ENCODE measurements around the gene DLST. TPM values are rescaled to one million over a fixed set of nuclear protein-coding genes. Genes with fewer than 3 reads are reported as not detected.
"Not testable (repeated sequence)": the region's sequence is repeated elsewhere in the genome, so short reads cannot be mapped to it uniquely, and the experiment has no call there.

Gene DLST
- total RNA-seq, 1 donor from 2014 or later: 202 TPM

- intact Hi-C loops (cut with DNase I): no loop called here
- no peak for DNase-seq (ENCODE audit: low spot score)
Observed at GRCh38 chr14:74912801-74913200, 31.1 kb downstream of the DLST start.

- DNase-seq (ENCODE audit: low spot score): no peak
- intact Hi-C loops (cut with DNase I): no loop called here
Observed at GRCh38 chr14:74913393-74913910, 31.7 kb downstream of the DLST start.

DNA sequence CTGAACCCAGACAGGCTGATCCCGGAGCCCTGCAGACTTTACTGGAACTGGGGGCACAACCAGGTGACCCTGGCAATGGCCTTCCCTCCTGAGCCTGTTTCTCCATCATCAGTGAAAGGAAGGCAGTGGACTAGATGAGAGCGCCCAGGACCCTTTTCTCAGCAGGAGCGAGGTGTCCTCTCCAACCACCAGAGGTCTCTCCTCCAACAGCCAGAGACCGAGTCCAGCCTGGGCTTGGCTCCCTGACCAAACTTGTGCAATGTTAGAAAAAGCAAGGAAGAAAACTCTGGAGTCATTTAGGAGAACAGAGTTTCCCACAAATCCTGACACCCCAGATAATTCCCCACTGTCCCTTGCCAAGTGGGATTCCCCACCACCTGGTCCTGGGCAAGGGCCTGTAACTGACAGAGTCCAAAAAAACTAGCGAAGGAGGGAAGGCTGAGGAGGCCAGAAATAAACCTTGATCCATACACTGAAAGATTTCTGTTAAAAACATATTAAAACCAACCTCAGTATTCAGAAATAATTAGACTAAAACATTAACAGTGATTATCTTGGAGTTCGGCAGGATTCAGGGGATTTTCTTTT, 32.4 kb downstream of the DLST start:
- DNase-seq (ENCODE audit: low spot score): peak; percentile 81
- intact Hi-C loops (cut with DNase I): loop anchor here (2.0 kb wide), 1 partner anchor 175 kb away; no protein-coding TSS in a partner anchor

DNA sequence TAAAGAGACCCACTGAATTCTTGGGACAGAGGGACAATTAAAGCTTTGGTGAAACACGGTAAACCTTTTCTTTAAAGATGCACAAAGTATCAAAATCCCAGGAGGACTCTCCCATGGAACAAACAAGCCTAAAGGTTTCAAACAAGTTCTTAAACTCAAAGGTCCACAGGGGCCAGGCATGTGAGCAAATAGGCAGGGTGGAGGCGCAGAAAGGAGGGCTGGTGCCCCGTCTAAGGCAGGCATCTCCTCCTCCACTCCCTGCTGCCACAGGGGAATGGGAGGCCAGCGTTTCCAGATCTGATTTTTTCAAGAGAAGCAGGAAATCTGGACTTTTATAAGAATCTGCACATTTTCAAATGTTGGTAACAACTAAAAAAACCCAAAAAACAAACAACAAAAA, 33.7 kb downstream of the DLST start:
- no peak for DNase-seq (ENCODE audit: low spot score)
- intact Hi-C loops (cut with DNase I): loop anchor here (2.0 to 5.0 kb wide), 2 partner anchors 97 to 173 kb away; no protein-coding TSS in a partner anchor

- DNase-seq (ENCODE audit: low spot score): no peak
- intact Hi-C loops (cut with DNase I): loop anchor here (2.0 to 5.0 kb wide), 2 partner anchors 96 to 173 kb away; no protein-coding TSS in a partner anchor
Observed at GRCh38 chr14:74915826-74916225, 34.1 kb downstream of the DLST start.

- intact Hi-C loops (cut with DNase I): loop anchor here (5.0 kb wide), 1 partner anchor 95 kb away; no protein-coding TSS in a partner anchor
- no peak for DNase-seq (ENCODE audit: low spot score)
Observed at GRCh38 chr14:74917178-74917543, 35.4 kb downstream of the DLST start.

GRCh38 chr14:74917646-74918081, 35.9 kb downstream of the DLST start:
- DNase-seq (ENCODE audit: low spot score): no peak
- intact Hi-C loops (cut with DNase I): loop anchor here (5.0 kb wide), 1 partner anchor 95 kb away; no protein-coding TSS in a partner anchor

DNA sequence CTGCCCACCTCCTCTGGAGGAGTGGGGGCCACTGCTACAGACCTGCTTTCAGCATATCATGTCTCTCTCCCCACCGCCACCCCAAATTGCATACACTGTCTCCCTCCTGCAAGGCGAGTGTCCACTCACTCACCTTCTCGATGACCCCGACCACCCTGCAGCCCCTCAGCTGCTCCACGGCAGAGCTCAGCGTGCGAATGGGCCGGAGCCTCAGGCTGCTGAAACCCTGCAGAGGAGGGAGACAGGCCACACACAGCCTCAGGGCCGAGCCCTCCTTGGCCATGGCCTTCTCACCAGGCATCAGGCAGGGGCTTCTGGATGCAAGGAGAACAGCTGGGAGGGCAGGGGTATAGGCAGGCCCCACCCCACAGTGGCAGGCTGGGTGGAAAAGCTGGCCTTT, 36.7 kb downstream of the DLST start:
- no peak for DNase-seq (ENCODE audit: low spot score)
- intact Hi-C loops (cut with DNase I): loop anchor here (5.0 kb wide), 1 partner anchor 94 kb away; no protein-coding TSS in a partner anchor

- DNase-seq (ENCODE audit: low spot score): no peak
- intact Hi-C loops (cut with DNase I): loop anchor here (5.0 kb wide), 2 partner anchors 93 to 153 kb away; no protein-coding TSS in a partner anchor
Observed at GRCh38 chr14:74919421-74920165, 37.9 kb downstream of the DLST start.

- no peak for DNase-seq (ENCODE audit: low spot score)
- intact Hi-C loops (cut with DNase I): loop anchor here (5.0 kb wide), 1 partner anchor 152 kb away; no protein-coding TSS in a partner anchor
Observed at GRCh38 chr14:74920281-74920680, 38.6 kb downstream of the DLST start.

DNA sequence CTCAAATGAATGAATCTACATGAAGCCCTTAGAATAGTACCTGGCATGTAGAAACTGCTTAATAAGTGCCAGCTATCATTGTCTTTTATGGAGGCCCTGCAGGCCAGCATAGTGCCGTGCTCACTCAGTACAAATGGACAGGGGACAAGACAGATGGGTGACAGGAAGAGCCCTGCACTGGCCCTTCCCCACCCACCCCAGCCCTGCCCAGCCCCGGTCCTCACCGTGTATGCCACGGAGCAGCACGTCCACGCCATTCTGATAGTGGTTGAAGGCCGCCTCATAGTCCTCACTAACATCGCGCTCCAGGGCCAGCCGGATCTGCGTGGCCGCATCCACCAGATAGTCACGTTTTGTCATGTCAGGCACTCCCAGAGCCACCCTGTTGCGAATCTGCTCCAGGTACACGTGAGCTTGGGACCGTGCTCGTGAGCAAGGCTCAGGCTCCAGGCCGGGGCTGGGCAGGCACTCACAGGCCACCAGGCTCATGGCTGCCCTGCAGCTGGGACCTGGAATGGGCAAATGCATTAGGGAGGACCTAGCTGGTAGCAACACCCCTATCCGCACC, 39.4 kb downstream of the DLST start:
- intact Hi-C loops (cut with DNase I): loop anchor here (5.0 kb wide), 1 partner anchor 151 kb away; no protein-coding TSS in a partner anchor
- DNase-seq (ENCODE audit: low spot score): no peak

DNA sequence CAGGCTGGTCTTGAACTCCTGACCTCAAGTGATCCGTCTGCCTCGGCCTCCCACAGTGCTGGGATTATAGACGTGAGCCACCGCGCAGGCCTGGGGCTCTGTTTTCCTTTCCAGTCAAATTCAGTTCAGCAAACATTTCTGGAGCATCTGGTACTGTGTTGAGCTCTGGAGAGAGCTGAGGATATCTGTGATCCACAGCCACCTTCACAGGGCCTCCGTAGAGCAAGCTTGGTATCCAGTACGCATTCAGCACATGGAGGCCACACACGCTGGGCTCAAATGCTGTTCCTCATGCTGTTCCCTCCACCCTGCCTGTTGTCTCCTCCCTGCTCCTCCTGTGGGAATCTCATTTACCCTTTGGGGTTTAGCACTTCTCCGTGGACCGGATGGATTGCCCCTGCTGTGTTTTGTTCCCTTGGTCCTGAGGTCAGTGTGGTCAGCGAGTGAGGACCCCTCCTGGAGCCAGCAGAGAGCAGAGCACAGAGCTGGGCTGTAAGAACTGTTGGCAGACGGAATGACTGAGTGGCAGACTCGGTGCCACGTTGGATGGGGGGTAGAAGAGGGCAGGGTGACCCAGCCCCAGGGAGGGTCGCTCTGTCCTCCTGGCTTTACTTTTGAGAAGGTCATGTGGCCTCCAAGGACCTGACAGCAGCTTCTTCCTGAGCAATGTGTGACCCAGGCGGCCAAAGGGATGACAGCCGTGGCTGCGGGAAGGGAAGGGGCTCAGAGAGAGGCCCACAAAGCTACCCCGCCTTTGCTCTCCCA, 40.5 kb downstream of the DLST start:
- DNase-seq (ENCODE audit: low spot score): no peak
- intact Hi-C loops (cut with DNase I): loop anchor here (5.0 kb wide), 1 partner anchor 150 kb away; no protein-coding TSS in a partner anchor

DNA sequence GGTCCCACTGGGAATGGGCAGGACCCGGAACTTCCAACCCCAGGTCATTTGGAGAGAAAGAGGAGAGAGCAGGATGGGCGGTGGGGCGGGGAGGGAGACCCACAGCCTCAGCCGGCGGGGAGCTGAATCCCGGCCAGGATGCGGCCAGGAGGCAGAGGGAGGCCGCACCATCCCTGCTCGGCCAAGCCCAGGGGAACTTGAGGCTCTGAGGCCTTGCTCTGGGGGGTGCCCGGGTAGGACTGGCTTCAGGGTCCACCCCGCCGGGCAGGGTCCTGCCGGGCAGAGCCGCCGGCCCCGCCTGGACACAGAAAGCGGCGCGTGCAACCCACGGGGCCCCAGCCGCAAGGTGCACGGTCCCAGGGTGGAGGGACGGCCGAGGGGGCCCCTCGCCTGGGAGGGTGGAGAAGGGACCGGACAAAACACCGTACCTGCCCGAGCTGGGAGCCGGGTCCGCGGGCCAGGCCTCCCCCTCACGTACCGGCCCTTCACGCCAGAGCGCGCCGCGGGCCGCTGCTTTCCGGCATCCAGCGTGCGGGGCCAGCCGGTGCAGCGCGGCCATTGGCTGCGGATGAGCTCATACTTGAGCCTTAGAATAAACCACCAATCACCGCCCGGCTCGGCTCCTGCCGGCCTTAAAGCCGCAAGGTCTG, 41.2 kb downstream of the DLST start, which contains the start of gene RPS6KL1:
Gene RPS6KL1, minus strand, starts transcription at position 509 of the 650 bp plus-strand sequence. CDS start 1,719 bp downstream, outside the sequence.
- DNase-seq (ENCODE audit: low spot score): peak; percentile 90
- intact Hi-C loops (cut with DNase I): loop anchor here (5.0 kb wide), 1 partner anchor 149 kb away; no protein-coding TSS in a partner anchor

DNA sequence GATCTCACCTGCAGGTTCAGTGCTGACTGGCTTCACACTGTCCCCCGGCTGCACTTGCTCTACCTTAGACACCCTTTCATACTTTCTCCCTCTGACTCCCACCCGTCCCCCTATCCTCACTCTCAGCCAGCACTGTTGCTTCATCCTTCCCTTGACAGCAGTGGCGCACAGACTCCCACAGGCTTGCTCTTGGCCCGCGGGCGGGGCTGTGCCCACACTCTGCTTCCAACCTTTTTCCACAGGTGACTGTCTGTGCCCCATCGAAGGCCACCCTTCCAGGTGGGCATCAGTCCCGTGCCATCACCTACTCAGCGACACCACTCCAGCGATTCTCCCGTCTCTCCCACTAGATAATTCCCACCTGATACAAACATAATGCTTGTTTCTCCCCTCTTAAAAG, 42.3 kb downstream of the DLST start:
- intact Hi-C loops (cut with DNase I): loop anchor here (5.0 kb wide), 1 partner anchor 148 kb away; no protein-coding TSS in a partner anchor
- peak; percentile 41 for DNase-seq (ENCODE audit: low spot score)

- no peak for DNase-seq (ENCODE audit: low spot score)
- intact Hi-C loops (cut with DNase I): no loop called here
Observed at GRCh38 chr14:74927225-74927624, 45.5 kb downstream of the DLST start.

DNA sequence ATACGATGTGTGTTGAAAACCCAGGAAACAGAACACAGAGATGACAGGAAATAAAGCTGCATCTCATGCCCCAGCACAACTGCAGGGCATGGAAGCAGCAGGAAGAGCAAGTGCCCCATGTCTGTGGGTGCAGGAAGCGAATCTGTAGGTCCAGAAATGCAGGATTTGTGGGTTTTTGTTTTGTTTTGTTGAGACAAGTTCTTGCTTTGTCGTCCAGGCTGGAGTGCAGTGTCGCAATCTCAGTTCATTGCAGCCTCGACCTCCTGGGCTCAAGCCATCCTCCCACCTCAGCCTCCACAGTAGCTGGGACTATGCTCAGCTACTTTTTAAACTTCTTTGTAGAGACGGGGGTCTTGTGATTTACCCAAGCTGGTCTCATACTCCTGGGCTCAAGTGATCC, 47.5 kb downstream of the DLST start:
- intact Hi-C loops (cut with DNase I): no loop called here
- no peak for DNase-seq (ENCODE audit: low spot score)

DNA sequence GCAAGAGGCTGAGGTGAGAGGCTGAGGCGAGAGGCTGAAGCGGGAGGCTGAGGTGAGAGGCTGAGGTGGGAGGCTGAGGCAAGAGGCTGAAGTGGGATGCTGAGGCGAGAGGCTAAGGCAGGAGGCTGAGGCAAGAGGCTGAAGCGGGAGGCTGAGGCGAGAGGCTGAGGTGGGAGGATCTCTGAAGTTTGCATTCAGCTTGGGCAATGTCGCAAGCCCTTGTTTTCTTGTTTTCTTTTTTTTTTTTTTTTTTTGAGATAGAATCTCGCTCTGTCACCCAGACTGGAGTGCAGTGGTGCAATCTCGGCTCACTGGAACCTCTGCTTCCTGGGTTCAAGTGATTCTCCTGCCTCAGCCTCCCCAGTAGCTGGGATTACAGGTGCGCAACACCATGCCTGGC, 50.0 kb downstream of the DLST start:
- DNase-seq (ENCODE audit: low spot score); intact Hi-C loops (cut with DNase I): not testable (repeated sequence)

DNA sequence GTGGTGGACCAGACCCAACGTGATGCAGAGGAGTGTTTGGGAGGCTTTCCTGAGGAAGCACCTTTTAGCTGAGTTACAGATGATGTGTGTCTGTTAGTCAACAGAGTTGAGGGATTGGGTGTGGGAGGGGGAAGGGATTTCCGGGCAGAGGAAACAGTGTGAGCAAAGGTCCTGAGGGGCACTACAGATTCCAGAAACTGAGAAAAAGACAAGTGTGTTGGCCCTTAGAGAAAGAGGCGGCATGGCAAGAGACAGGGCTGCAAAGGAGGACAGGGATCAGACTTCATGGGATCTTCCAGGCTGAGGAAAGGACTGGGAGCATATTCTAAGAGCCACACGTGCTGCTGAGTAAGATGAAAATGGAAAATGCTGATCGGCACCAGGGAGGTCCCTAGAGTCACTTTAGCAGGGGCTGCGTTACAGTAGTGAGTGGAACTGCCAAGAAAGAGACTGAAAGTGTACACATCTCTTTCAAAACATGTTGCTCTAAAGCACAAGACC, 50.7 kb downstream of the DLST start:
- no peak for DNase-seq (ENCODE audit: low spot score)
- intact Hi-C loops (cut with DNase I): no loop called here
